Measurements from ENCODE around the gene SLC36A4. TPM values are rescaled to one million over a fixed set of nuclear protein-coding genes. Genes with fewer than 3 reads are reported as not detected.

The SLC36A4 gene
- total RNA-seq, 1 experiment from 2014 or later = 21.1 TPM

DNA sequence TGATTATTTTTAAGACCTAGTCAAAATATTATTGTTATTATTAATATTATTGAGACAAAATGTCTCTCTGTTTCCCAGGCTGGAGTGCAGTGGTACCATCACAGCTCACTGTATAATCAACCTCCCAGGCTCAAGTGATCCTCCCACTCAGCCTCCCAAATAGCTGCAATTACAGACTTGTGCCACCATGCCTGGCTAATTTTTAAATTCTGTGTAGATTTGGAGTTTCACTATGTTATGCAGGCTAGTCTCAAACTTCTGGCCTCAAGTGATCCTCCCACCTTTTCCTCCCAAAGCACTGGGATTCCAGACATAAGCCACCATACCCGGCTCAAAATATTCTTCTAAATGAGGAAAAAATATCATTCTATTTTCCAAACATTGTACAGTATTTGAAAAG is 37.0 kb downstream of the SLC36A4 start:
- TF ChIP-seq CBX3 (IDR thresholded peaks at IDR 0.05; ENCODE audit: low read depth) (no peak), POLR2AphosphoS5 (IDR thresholded peaks at IDR 0.05; ENCODE audit: low read depth, low read length) (no peak), EZH2 (IDR thresholded peaks at IDR 0.05) (no peak), TCF7L2 (IDR thresholded peaks at IDR 0.05; ENCODE audit: borderline replicate concordance, extremely low read depth, insufficient read depth, insufficient read length) (no peak), EZH2phosphoT487 (IDR thresholded peaks at IDR 0.05; ENCODE audit: borderline replicate concordance) (no peak), ZNF274 (IDR thresholded peaks at IDR 0.05; ENCODE audit: low read depth, low read length) (no peak), SRF (IDR thresholded peaks at IDR 0.05; ENCODE audit: low read depth) (no peak), JUND (IDR thresholded peaks at IDR 0.05) (no peak), CEBPB (IDR thresholded peaks at IDR 0.05; ENCODE audit: low read depth) (no peak), POLR2A (IDR thresholded peaks at IDR 0.05; ENCODE audit: borderline replicate concordance, extremely low read depth, insufficient read depth, insufficient read length) (no peak), SIN3A (IDR thresholded peaks at IDR 0.05; ENCODE audit: low read depth) (no peak), EGR1 (IDR thresholded peaks at IDR 0.05; ENCODE audit: low read depth) (no peak), FOSL1 (IDR thresholded peaks at IDR 0.05; ENCODE audit: low read depth) (no peak), ELF1 (IDR thresholded peaks at IDR 0.05; ENCODE audit: borderline replicate concordance, low read depth) (no peak), RAD21 (IDR thresholded peaks at IDR 0.05; ENCODE audit: low read depth) (no peak), ZFX (IDR thresholded peaks at IDR 0.05) (no peak)
- TF ChIP-seq, protein P1, sequence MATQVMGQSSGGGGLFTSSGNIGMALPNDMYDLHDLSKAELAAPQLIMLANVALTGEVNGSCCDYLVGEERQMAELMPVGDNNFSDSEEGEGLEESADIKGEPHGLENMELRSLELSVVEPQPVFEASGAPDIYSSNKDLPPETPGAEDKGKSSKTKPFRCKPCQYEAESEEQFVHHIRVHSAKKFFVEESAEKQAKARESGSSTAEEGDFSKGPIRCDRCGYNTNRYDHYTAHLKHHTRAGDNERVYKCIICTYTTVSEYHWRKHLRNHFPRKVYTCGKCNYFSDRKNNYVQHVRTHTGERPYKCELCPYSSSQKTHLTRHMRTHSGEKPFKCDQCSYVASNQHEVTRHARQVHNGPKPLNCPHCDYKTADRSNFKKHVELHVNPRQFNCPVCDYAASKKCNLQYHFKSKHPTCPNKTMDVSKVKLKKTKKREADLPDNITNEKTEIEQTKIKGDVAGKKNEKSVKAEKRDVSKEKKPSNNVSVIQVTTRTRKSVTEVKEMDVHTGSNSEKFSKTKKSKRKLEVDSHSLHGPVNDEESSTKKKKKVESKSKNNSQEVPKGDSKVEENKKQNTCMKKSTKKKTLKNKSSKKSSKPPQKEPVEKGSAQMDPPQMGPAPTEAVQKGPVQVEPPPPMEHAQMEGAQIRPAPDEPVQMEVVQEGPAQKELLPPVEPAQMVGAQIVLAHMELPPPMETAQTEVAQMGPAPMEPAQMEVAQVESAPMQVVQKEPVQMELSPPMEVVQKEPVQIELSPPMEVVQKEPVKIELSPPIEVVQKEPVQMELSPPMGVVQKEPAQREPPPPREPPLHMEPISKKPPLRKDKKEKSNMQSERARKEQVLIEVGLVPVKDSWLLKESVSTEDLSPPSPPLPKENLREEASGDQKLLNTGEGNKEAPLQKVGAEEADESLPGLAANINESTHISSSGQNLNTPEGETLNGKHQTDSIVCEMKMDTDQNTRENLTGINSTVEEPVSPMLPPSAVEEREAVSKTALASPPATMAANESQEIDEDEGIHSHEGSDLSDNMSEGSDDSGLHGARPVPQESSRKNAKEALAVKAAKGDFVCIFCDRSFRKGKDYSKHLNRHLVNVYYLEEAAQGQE (IDR thresholded peaks at IDR 0.05; ENCODE audit: low read depth) = no peak
- TF ChIP-seq, protein P2, sequence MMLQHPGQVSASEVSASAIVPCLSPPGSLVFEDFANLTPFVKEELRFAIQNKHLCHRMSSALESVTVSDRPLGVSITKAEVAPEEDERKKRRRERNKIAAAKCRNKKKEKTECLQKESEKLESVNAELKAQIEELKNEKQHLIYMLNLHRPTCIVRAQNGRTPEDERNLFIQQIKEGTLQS (IDR thresholded peaks at IDR 0.05) = no peak
- TF ChIP-seq, protein P3, sequence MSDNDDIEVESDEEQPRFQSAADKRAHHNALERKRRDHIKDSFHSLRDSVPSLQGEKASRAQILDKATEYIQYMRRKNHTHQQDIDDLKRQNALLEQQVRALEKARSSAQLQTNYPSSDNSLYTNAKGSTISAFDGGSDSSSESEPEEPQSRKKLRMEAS (IDR thresholded peaks at IDR 0.05) = no peak
- TF ChIP-seq, protein P4, sequence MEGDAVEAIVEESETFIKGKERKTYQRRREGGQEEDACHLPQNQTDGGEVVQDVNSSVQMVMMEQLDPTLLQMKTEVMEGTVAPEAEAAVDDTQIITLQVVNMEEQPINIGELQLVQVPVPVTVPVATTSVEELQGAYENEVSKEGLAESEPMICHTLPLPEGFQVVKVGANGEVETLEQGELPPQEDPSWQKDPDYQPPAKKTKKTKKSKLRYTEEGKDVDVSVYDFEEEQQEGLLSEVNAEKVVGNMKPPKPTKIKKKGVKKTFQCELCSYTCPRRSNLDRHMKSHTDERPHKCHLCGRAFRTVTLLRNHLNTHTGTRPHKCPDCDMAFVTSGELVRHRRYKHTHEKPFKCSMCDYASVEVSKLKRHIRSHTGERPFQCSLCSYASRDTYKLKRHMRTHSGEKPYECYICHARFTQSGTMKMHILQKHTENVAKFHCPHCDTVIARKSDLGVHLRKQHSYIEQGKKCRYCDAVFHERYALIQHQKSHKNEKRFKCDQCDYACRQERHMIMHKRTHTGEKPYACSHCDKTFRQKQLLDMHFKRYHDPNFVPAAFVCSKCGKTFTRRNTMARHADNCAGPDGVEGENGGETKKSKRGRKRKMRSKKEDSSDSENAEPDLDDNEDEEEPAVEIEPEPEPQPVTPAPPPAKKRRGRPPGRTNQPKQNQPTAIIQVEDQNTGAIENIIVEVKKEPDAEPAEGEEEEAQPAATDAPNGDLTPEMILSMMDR (IDR thresholded peaks at IDR 0.05 in 2 of 3, conservative IDR thresholded peaks at IDR 0.05 in 1 of 3; ENCODE audit: borderline replicate concordance in 1 of 3, insufficient read depth in 1 of 3, low read depth in 2 of 3, low read length in 2 of 3) = no peak; a peak in 1 of 6 replicates
- Histone ChIP-seq H3K4me1 (ENCODE audit: control insufficient read depth in 1 of 2, insufficient read depth in 2 of 2, low read length in 2 of 2) (no peaks in the 10 kb centered on the region), H3K9ac (ENCODE audit: low read length) (no peak overlapping the region)

More for the DNA sequence above, 37.0 kb downstream of the SLC36A4 start:
- Histone ChIP-seq H3K9me2 (ENCODE audit: insufficient read depth) (no peaks in the 10 kb centered on the region), H3K4me3 (replicated peaks in 1 of 2; ENCODE audit: low read depth in 1 of 2, low read length in 2 of 2) (no peak overlapping the region), H3K36me3 (ENCODE audit: control insufficient read depth in 1 of 2, insufficient read depth in 2 of 2, low read length in 2 of 2) (no peaks in the 10 kb centered on the region), H3K27ac (ENCODE audit: low read depth, low read length) (no peak overlapping the region), H3K79me2 (ENCODE audit: insufficient read depth, low read length) (no peaks in the 10 kb centered on the region), H3K27me3 (ENCODE audit: insufficient read depth, low read length) (no peaks in the 10 kb centered on the region), H4K20me1 (ENCODE audit: insufficient read depth) (no peaks in the 10 kb centered on the region), H3K4me2 (ENCODE audit: low read length) (no peak overlapping the region), H3K9me3 (ENCODE audit: control insufficient read depth in 1 of 2, insufficient read depth in 1 of 2, low read depth in 1 of 2, low read length in 2 of 2) (no peaks in the 10 kb centered on the region), H2AFZ (ENCODE audit: low read depth, low read length, poor library complexity, severe bottlenecking) (no peak overlapping the region)
- ATAC-seq (0 out of 2 replicates have a peak, but pooled peaks have one; percentile 57), DNase-seq (ENCODE audit: low read depth, low spot score) (no peak)
- ChIA-PET RAD21 (ENCODE audit: low non-redundant PET in 1 of 2, low total read pairs in 2 of 2, uncharacterized antibody in 2 of 2, unreplicated experiment in 2 of 2) (no interaction called here), POLR2A (no interaction called here), CTCF (no interaction called here)
- intact Hi-C loops (cut with micrococcal nuclease) = no loop called here
- BruUV-seq (replicated peaks) = no TSS peak
